Activated T-helper 1 cell treated with anti-CD3 and anti-CD28 coated beads, Interleukin-2, amount 50 U/mL, for 16 hours (primary cell): Measurements from ENCODE around the gene AMIGO3.
"Not testable (repeated sequence)": the region's sequence is repeated elsewhere in the genome, so short reads cannot be mapped to it uniquely, and the experiment has no call there.

Experiments
- DNase-seq, 2 donors: peaks; one replicate each; pipeline ENCODE4 v3.0.0-alpha.2; 2020; ENCODE audit warnings: low read depth in 1 of 2, low spot score in 1 of 2

AMIGO3 gene

GRCh38 chr3:49712631-49713317 is 6.7 kb downstream of the AMIGO3 start:
- DNase-seq: no peak

DNA sequence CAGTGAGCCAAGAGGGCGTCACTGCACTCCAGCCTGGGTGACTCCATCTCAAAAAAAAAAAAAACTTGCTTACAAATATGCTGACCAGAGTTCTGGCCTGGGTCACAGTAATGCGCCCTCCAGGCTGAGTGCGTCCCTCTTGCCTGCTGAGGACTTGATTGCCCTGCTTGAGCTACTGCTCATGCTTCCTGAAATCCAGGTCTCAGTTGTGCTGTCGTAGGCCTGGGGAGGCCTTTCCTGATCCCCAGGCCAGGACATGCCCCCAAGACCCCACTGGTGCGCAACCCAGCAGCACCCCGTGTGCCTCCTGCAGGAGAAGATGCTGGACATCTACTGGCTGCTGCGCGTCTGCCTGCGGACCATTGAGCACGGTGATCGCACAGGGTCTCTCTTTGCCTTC is 7.3 kb downstream of the AMIGO3 start:
- DNase-seq: no peak

DNA sequence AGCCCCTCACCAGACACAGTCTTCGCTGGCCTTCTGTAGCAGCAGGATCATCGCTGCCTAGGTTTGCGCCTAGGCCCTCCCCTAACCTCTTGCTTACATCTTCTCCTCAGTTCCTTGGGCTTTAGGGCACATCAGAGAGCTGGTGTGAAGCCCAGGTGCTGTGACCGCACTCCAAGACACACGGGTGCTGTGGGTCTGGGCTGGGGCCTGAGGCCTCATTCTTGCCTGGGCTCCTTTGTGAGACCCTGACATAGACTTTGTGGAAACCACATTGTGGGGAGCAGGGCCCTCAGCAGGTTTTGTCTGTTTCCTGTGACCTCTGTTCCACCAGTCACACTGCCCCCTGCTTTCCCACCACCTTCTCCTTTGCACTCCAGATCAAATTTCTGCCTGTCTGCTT is 8.0 kb downstream of the AMIGO3 start:
- no peak for DNase-seq

DNA sequence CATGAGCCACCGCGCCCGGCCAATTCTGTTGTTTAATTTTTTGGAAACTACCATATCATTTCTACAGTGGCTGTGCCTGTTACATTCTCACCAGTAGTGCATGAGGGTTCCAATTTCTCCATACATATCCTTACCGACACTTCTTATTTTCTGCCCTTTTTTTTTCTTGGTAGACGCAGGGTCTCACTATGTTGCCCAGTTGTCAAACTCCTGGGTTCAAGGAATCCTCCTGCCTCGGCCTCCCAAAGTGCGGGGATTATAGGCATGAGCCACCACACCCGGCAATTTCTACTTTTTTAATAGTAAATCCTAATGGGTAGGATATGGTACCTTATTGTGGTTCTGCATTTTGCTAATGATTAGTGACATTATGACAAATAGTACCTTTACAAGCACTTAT is 9.6 kb downstream of the AMIGO3 start:
- no peak for DNase-seq

- no peak for DNase-seq
These were observed 12.4 kb downstream of the AMIGO3 start for GRCh38 chr3:49707113-49707480.

- DNase-seq: no peak
These were observed 12.9 kb downstream of the AMIGO3 start for GRCh38 chr3:49706456-49707112.

DNA sequence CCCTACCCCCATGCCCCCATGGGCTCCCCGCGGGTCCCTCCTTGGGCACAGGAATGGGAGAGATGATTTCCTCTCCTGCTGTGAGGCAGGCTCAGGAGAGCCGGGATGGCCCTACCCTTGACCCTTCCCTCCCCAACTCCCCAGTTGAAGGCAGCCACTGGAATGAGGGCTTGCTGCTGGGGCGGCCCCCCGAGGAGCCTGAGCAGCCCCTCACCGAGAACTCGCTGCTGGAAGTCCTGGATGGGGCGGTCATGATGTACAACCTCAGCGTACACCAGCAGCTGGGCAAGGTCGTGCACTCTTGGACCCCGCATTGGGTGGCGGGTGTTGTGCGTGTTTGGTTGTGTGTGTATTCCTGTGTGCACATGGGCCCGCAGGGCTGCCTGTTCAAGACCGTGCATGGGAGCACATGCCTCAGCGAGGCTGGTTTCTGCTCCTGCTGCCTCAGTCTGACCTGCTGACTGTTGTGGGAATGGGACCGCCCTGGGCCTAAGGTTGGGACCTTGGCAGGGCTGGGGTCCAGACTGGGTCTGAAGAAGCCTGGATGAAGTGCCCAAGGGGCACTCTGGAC is 14.0 kb downstream of the AMIGO3 start:
- no peak for DNase-seq

DNA sequence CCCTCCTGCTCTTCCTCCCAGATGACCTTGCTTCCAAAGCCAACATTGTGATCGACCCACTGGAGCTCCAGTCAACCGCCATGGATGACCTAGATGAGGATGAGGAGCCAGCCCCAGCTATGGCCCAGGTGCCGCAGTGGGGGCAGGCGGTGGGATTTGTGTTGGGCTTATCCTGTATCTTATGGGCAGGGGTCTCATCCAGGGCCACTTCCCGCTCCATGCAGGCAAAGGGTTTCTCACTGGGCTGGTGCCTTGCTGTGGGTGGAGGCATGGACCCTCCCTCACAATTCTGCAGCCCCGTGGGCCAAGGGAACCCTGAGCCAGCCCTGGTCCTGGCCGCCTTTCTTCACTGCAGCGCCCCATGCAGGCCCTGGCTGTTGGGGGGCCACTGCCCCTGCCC is 14.9 kb downstream of the AMIGO3 start:
- no peak for DNase-seq

GRCh38 chr3:49703956-49704355 is 15.5 kb downstream of the AMIGO3 start:
- DNase-seq: no peak

GRCh38 chr3:49703443-49703927 is 16.0 kb downstream of the AMIGO3 start:
- peak in 1 of 2 donors; percentile 44 for DNase-seq

DNA sequence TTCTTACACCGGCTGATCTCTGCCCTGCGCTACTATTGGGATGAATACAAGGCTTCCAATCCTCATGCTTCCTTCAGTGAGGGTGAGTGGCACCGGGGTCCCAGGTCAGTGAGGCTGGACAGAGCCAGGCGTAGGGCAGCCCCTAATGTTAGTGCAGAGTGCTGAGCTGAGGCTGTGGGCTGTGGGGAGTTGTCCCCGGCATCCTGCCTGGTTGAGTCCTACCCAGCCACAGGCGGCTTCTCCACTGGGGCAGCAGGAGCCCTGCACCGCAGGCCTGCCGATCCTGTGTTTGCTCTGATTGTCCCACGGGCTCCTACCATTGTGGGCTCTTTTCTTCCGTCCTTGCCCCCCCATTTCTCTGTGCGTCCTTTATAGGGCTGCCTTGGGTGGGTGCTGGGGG is 16.8 kb downstream of the AMIGO3 start:
- no peak for DNase-seq

DNA sequence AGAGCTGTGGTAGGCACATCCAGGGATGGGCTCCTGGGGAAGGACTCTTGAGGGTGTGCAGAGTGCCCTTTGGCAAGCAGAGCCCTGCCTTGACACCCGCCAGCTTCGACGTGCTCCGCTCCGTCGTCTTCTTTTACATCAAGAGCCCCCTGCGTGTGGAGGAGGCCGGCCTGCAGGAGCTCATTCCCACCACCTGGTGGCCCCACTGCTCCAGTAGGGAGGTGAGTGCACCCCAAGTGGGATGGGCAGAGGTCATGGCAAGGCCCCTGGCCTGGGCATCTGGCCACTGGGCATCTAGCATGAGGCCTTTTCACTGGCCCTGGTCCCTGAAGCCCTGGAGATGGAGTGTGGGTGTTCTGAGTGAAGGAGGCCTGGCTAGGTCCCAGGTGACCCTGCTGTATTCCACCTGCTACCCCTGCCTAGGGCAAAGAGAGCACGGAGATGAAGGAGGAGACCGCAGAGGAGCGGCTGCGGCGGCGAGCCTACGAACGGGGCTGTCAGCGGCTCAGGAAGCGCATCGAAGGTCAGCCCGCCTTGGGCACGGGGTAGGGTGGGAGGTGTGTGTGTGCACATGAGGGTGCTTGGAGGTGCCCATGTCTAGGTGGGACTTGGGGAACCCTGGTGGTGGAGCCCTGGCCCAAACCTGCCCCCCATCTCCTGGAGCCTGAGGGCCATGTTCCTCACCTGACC is 18.0 kb downstream of the AMIGO3 start:
- no peak for DNase-seq

GRCh38 chr3:49700453-49701128 is 18.9 kb downstream of the AMIGO3 start:
- no peak for DNase-seq

DNA sequence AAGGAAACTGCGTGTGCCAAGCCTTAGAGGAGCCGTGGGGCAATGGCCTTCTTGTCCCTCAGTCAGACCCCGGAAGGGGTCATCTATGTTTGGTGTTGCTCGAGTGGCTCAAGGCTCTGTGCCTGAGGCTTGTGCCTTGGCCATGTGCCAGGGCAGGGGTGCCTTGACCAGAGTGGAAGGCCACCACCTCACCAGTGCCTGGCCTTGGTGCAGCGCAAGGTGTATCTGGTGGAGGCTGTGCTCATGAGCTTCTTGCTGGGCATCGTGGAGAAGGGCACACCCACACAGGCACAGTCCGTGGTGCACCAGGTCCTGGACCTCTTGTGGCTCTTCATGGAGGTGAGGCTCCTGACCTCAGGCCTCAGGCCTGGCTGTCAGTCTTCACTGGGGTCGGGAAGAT is 19.5 kb downstream of the AMIGO3 start:
- no peak for DNase-seq

DNA sequence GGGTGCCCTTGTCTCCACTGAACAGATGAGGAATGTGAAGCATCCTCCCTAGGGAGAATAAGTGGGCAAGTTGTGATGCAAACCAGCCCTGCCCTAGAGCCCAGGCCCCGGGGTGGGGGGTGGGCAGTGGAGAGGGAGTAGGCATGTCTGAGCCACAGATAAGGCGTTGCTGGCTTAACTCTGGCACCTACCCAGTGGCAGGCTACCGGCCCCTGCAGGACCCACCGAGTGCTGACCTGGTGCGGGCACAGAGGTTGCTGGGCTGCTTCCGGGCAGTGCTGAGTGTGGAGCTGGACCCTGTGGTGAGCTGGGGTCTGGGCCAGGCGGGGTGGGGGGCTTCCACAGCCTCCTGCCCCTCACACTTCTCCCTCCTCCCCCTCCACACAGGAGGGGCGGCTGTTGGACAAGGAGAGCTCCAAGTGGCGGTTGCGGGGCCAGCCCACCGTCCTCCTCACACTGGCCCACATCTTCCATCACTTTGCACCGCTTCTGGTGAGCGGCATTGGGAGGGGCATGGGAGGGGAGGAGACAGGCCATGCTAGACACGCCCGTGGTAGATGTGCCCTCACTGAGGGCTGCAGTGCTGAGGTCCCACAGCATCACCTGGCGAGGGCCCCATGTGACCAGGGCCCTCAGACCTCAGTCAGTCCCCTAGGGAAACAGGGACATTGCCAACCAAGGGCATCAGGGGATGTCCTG is 20.1 kb downstream of the AMIGO3 start:
- DNase-seq: no peak

DNA sequence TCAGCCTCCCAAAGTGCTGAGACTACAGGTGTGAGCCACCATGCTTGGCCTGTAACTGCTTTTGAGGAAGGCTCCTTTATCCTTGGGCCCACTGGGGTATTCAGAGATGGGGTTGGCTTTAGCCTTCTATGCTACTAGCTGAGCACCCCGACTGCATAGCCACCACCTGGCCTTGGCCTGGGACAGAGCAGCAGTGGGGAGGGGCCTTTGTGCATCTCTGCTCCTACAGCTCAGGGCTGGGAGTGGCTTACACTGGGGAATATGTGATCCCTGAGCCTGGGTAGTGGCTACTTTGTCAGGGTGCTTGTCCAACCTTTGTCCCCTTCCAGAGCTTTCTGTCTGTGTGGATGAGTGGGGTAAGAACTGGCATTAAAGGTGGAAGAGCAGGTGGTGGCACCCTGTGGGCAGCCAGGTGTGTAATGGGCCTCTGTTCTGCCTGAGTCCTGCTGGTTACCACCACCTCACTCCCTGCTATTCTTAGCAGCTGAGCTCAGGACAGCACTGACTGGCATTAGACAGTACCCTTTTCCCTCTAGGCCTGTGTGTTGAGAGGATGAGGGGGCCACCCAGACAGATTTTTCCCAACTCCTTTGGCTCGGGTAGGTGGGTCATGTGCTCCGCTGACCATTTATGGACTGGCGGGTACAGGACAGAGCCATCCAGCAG is 24.0 kb downstream of the AMIGO3 start:
- DNase-seq: not testable (repeated sequence)

- not testable (repeated sequence) for DNase-seq
These were observed 24.9 kb downstream of the AMIGO3 start for GRCh38 chr3:49694409-49695070.

- not testable (repeated sequence) for DNase-seq
These were observed 28.0 kb downstream of the AMIGO3 start for GRCh38 chr3:49691481-49691880.

- DNase-seq: not testable (repeated sequence)
These were observed 28.6 kb downstream of the AMIGO3 start for GRCh38 chr3:49690856-49691255.
